ENCODE results near the gene MID1.

MID1 gene

GRCh38 chrX:10576777-10577447 lies 43.5 kb downstream of the MID1 start:
- DNase-seq (ENCODE audit: low spot score), result no peak

- no peak for DNase-seq (ENCODE audit: low spot score)
Measured at GRCh38 chrX:10576186-10576585, 44.2 kb downstream of the MID1 start.

- no peak for DNase-seq (ENCODE audit: low spot score)
Measured at GRCh38 chrX:10574663-10575062, 45.7 kb downstream of the MID1 start.

GRCh38 chrX:10571260-10571659 lies 49.1 kb downstream of the MID1 start:
- peak; percentile 4 for DNase-seq (ENCODE audit: low spot score)

- DNase-seq (ENCODE audit: low spot score), result no peak
Measured at GRCh38 chrX:10570601-10571000, 49.8 kb downstream of the MID1 start.

DNA sequence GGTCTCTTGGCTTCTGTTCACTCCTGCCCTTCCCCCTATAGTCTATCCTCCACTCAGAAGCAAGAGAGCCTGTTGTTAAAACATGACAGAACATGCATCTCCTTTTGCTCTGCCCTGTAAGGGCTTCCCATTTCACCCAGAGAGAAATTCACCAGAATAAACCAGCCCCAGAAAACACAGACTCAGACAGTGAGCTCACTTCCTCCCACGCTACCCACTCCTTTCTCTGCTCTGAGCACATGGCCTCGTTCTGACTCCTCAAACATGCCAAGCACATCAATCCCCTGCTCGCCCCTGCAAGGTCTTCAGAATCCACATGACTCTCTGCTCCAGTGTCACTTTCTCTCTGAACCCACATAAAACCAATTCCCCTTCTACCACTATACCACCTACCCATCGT lies 50.4 kb downstream of the MID1 start:
- peak; percentile 4 for DNase-seq (ENCODE audit: low spot score)

- DNase-seq (ENCODE audit: low spot score), result no peak
Measured at GRCh38 chrX:10568428-10568827, 52.0 kb downstream of the MID1 start.

- no peak for DNase-seq (ENCODE audit: low spot score)
Measured at GRCh38 chrX:10567136-10567535, 53.2 kb downstream of the MID1 start.

GRCh38 chrX:10566716-10567097 lies 53.7 kb downstream of the MID1 start:
- no peak for DNase-seq (ENCODE audit: low spot score)

DNA sequence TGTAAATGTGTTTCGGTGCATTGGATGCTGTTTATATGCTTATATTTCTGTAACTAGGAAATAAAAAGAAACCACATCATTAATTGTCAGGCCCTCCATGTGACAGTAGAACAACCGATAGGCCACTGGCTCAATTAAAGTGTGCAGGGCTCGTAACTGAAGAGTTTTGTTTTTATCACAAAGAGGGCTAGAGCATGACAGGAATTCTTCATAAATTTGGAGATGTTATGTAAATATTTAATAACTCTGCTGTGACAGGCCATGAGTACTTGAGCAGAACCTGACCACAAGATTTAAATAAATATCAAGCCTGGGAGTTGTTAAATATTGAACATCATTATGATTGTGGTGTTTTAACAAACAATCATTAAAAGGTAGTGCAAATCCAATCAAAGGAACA lies 55.9 kb downstream of the MID1 start:
- DNase-seq (ENCODE audit: low spot score), result no peak

DNA sequence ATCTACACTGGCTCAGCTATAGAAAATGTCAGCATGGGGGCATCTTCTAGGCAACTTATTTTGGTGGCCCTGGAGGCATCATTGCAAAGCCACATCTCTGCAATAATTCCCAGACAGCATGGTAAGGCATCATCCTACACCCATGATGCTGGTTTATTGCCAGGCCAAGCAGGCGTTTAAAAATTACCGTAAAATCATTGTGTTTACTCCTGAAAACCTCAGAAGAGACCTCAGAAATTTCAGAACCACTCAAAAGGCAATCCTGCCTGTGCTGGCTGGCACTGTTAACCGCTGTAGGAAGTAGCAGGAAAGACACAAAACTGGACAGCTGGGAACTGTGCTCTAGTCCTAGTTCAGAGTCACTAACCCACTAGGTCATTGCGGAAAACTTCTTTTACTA lies 63.2 kb downstream of the MID1 start:
- no peak for DNase-seq (ENCODE audit: low spot score)

DNA sequence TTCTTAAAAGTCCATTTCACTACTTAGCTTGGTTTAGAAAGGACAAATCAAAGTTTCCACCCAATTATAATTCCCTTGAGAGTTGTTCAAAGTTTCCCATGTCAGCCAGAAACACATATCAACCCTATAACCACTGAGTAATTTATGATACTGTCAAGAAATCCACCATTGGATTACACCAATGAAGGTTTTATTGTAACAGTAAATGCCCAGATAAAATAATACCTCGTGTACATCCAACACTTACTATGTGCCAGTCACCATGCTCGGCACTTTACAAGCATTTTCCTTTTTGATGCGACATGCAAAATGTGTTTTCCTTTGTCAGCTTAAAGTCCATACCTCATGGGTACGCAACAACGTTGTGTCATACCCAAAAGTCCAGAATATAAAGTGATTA lies 64.0 kb downstream of the MID1 start:
- DNase-seq (ENCODE audit: low spot score), result no peak

- no peak for DNase-seq (ENCODE audit: low spot score)
Measured at GRCh38 chrX:10555846-10556245, 64.5 kb downstream of the MID1 start.

- no peak for DNase-seq (ENCODE audit: low spot score)
Measured at GRCh38 chrX:10554612-10555270, 65.6 kb downstream of the MID1 start.

DNA sequence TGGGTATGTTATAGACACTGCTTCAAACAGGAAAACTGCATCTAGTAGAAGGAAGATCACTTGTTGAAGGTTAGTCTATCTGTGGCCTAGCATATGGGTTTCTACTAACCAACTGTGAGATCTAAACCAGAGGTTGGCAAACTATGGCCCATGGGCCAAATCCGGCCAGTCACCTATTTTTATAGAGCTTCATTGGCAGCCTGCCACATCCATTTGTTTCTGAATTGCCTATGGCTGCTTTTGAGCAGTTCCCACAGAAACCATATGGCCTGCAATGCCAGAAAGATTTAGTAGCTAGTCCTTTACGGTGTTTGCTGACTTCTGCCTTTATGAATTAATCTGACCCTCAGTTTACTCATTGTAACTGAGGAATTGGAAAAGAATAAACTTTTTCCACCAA lies 71.1 kb downstream of the MID1 start:
- DNase-seq (ENCODE audit: low spot score), result no peak

- DNase-seq (ENCODE audit: low spot score), result no peak
Measured at GRCh38 chrX:10548688-10549087, 71.7 kb downstream of the MID1 start.

- DNase-seq (ENCODE audit: low spot score), result no peak
Measured at GRCh38 chrX:10545882-10546281, 74.5 kb downstream of the MID1 start.

- no peak for DNase-seq (ENCODE audit: low spot score)
Measured at GRCh38 chrX:10542586-10542985, 77.8 kb downstream of the MID1 start.

GRCh38 chrX:10538831-10539230 lies 81.6 kb downstream of the MID1 start:
- DNase-seq (ENCODE audit: low spot score), result no peak

DNA sequence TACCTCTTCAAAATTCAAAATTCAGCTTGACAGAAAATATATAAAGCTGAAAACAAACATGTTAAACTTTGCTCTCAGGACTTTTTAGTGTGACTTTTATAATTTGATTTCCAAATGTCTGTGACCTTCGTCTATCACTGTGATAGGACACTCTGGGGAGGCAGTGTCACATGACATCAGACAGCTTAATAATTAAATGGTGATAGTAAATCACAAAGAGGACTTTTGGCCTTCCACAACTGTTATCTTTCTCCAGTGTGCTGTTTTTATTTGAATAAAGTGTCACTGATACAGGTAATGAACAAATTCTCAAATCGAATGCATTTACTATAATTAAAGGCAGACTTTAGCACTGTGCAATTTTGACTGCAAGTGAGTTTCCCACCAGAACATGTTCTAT lies 83.1 kb downstream of the MID1 start:
- no peak for DNase-seq (ENCODE audit: low spot score)

DNA sequence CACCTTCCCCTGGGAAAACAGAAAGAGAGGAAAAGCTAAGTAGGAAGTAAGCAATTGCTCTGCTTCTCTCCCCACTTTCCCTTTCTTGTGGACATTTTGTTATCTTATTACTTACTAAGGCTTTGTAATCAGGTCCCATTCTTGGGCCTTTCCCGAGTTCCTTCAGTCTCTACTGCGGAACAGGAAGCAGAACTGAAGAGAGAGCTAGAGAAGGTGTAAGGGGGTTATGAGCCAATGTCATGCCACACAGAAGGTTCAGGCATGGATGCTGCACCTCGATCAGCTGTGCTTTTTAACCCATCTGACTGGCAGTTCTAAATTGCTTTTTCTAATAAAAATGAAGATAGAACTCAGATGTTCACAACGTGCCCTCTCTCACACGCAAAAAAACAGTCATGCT lies 83.6 kb downstream of the MID1 start:
- no peak for DNase-seq (ENCODE audit: low spot score)

GRCh38 chrX:10534611-10535010 lies 85.8 kb downstream of the MID1 start:
- no peak for DNase-seq (ENCODE audit: low spot score)

DNA sequence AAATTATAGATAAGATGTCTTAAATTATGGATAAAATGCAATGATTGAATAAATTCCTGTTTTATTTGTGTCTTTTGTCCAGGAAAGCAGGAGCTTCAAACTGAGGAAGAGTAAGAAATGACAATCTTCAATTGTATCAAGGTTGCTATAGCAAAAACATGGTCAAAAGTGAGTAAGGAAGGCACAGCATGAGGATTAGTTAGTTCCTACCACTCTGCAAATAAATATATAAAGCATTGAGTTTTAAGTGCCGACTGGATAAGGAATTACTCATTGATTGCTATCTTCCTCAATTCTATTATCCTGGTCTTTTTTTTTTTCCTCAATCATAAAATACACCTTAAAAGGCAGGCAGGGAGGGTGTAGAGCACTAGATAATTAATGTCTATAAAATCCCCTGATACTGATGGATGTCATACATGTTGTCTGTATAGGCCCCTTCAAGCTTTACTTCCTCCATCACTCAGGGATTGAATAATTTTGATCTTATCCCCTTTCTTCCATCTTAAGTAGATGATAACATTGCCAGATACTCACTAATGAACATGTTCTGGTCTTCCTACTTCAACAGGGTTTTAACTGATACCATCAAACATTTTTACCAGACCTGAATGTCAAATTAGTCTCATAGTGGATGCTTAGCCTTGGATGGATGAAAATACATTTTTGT lies 86.6 kb downstream of the MID1 start:
- no peak for DNase-seq (ENCODE audit: low spot score)

DNA sequence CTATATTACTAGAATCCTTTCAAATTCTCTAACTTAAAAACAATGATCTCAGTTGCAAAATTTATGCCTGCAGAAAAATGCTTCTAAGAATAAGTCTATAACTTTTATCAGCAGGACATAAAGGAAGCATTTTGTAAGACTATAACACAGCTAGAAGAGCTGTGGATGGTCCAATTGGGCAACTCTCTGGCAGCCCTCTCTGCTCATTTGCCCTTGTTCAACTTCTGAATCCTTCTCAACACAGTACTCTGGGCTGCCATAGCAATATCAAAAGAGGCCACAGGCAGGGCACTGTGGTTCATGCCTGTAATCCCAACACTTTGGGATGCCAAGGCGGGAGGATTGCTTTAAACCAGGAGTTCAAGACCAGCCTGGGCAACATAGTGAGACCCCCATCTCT lies 88.5 kb downstream of the MID1 start:
- no peak for DNase-seq (ENCODE audit: low spot score)
